ENCODE measurements around the gene KRTAP1-1.

- TF ChIP-seq POLR2A (IDR thresholded peaks at IDR 0.05), result no peak
- TF ChIP-seq CTCF (IDR thresholded peaks at IDR 0.05), result no peak
- TF ChIP-seq EP300 (IDR thresholded peaks at IDR 0.05), result no peak
These were observed 1.7 kb upstream of the KRTAP1-1 start for GRCh38 chr17:41042953-41043352.
